OCI-LY3 (cell line): Measurements from ENCODE around the gene PDE6H.

ENCODE experiments used
- H2AFZ ChIP-seq: fragments of 200-600, 300-600 bp; shearing (Covaris generic); 2 replicates; pipeline ENCODE4 v1.6.0; 2014; ENCODE audit warnings: antibody characterized with exemption, low read depth, low read length
- H3K27ac ChIP-seq: fragments of 200-600, 300-600 bp; sonication (generic); 2 replicates; pipeline ENCODE4 v1.5.1; 2014; ENCODE audit warnings: mild to moderate bottlenecking, low read length, moderate library complexity, mixed read lengths
- H3K27me3 ChIP-seq: fragments of 200-600, 300-600 bp; sonication (generic); 2 replicates; pipeline ENCODE4 v1.6.1; 2014; ENCODE audit warnings: low read depth, low read length, mixed read lengths
- H3K36me3 ChIP-seq: fragments of 200-600, 300-600 bp; sonication (generic); replicated peaks from 2 replicates; pipeline ENCODE3; 2014; ENCODE audit warnings: low read depth, low read length, mixed read lengths
- H3K4me1 ChIP-seq: fragments of 300-600, 200-600 bp; sonication (generic); 2 replicates; pipeline ENCODE4 v1.6.1; 2014; ENCODE audit warnings: low read length, mixed read lengths
- H3K4me2 ChIP-seq: fragments of 200-600, 300-600 bp; sonication (generic); 2 replicates; pipeline ENCODE4 v1.6.1; 2014; ENCODE audit warnings: low read length, mixed read lengths
- H3K4me3 ChIP-seq: fragments of 300-600, 200-600 bp; sonication (generic); 2 replicates; pipeline ENCODE4 v1.5.1; 2014; ENCODE audit warnings: antibody characterized with exemption, mild to moderate bottlenecking, low read length, moderate library complexity
- H3K79me2 ChIP-seq: fragments of 300-600, 200-600 bp; shearing (Covaris generic); 2 replicates; pipeline ENCODE4 v1.6.1; 2014; ENCODE audit warnings: mild to moderate bottlenecking, low read length, mixed read lengths
- H3K9ac ChIP-seq: fragments of 300-600, 200-600 bp; shearing (Covaris generic); 2 replicates; pipeline ENCODE4 v1.6.0; 2014; ENCODE audit warnings: mild to moderate bottlenecking, low read length, moderate library complexity
- H3K9me3 ChIP-seq: fragments of 200-600, 300-600 bp; shearing (Covaris generic); 2 replicates; pipeline ENCODE4 v1.6.1; 2014; ENCODE audit warnings: low read length, mixed read lengths; ENCODE audit not compliant: insufficient read depth
- H4K20me1 ChIP-seq: fragments of 200-600, 300-600 bp; sonication (generic); 2 replicates; pipeline ENCODE4 v1.6.1; 2016; ENCODE audit warnings: low read length, mixed read lengths; ENCODE audit not compliant: insufficient read depth
- CTCF ChIP-seq: fragments of 200-600, 300-600 bp; sonication (generic); IDR thresholded peaks from 2 replicates; pipeline ENCODE4 v1.5.1; 2014; ENCODE audit warnings: antibody characterized with exemption, low read length, low read depth
- EZH2phosphoT487 ChIP-seq: fragments of 200-600 bp; shearing (Covaris generic); IDR thresholded peaks from 2 replicates; pipeline ENCODE4 v1.6.1; 2018; ENCODE audit warnings: antibody characterized with exemption, mixed run types, low read depth

PDE6H gene

GRCh38 chr12:14965221-14965620 lies 7.6 kb upstream of the PDE6H start:
- peaks cover 11% of the 10 kb centered on the region for H3K79me2 ChIP-seq
- TF ChIP-seq EZH2phosphoT487 (no peak), CTCF (no peak)

GRCh38 chr12:14968478-14968877 lies 4.4 kb upstream of the PDE6H start:
- Histone ChIP-seq H3K4me1 (peaks cover 9% of the 10 kb centered on the region), H2AFZ (no peak overlapping the region), H3K9ac (no peak overlapping the region), H3K36me3 (no peaks in the 10 kb centered on the region), H3K9me3 (no peaks in the 10 kb centered on the region), H3K4me3 (no peak overlapping the region), H3K79me2 (no peaks in the 10 kb centered on the region), H3K27me3 (no peaks in the 10 kb centered on the region), H4K20me1 (no peaks in the 10 kb centered on the region), H3K4me2 (no peak overlapping the region), H3K27ac (no peak overlapping the region)
- TF ChIP-seq EZH2phosphoT487 = no peak

More at GRCh38 chr12:14965221-14965620, 7.6 kb upstream of the PDE6H start:
- no peak overlapping the region for H3K9ac ChIP-seq
- peaks cover 12% of the 10 kb centered on the region for H3K4me1 ChIP-seq
- no peaks in the 10 kb centered on the region for H3K36me3 ChIP-seq
- H2AFZ ChIP-seq = no peak overlapping the region
- no peaks in the 10 kb centered on the region for H3K9me3 ChIP-seq
- no peak overlapping the region for H3K4me3 ChIP-seq
- no peak overlapping the region for H3K4me2 ChIP-seq
- no peaks in the 10 kb centered on the region for H3K27me3 ChIP-seq
- H3K27ac ChIP-seq = no peak overlapping the region
- no peaks in the 10 kb centered on the region for H4K20me1 ChIP-seq

- Histone ChIP-seq H3K27me3 (no peaks in the 10 kb centered on the region), H3K9ac (no peak overlapping the region), H3K79me2 (no peaks in the 10 kb centered on the region), H3K36me3 (no peaks in the 10 kb centered on the region), H2AFZ (no peak overlapping the region), H4K20me1 (no peaks in the 10 kb centered on the region), H3K4me3 (no peak overlapping the region), H3K4me1 (no peaks in the 10 kb centered on the region), H3K4me2 (no peak overlapping the region), H3K9me3 (no peaks in the 10 kb centered on the region), H3K27ac (no peak overlapping the region)
- TF ChIP-seq EZH2phosphoT487 (no peak), CTCF (no peak)
Measured at GRCh38 chr12:14970473-14970872, 2.4 kb upstream of the PDE6H start.

GRCh38 chr12:14974633-14975032 lies 1.8 kb downstream of the PDE6H start:
- Histone ChIP-seq H3K9ac (no peak overlapping the region), H2AFZ (no peak overlapping the region), H3K9me3 (no peaks in the 10 kb centered on the region), H3K79me2 (no peaks in the 10 kb centered on the region), H3K36me3 (no peaks in the 10 kb centered on the region), H3K4me3 (no peak overlapping the region), H3K4me2 (no peak overlapping the region), H3K27ac (no peak overlapping the region), H4K20me1 (no peaks in the 10 kb centered on the region), H3K27me3 (no peaks in the 10 kb centered on the region), H3K4me1 (peaks cover 6% of the 10 kb centered on the region)
- no peak for TF ChIP-seq EZH2phosphoT487
- TF ChIP-seq CTCF = no peak

GRCh38 chr12:14975457-14975856 lies 2.6 kb downstream of the PDE6H start:
- no peak for TF ChIP-seq CTCF
- TF ChIP-seq EZH2phosphoT487 = no peak
- peaks cover 10% of the 10 kb centered on the region for H3K4me1 ChIP-seq
- H3K27me3 ChIP-seq = no peaks in the 10 kb centered on the region
- no peaks in the 10 kb centered on the region for H4K20me1 ChIP-seq
- no peak overlapping the region for H3K27ac ChIP-seq
- no peaks in the 10 kb centered on the region for H3K36me3 ChIP-seq
- H3K9ac ChIP-seq = no peak overlapping the region
- H3K9me3 ChIP-seq = no peaks in the 10 kb centered on the region
- no peaks in the 10 kb centered on the region for H3K79me2 ChIP-seq
- no peak overlapping the region for H2AFZ ChIP-seq
- H3K4me2 ChIP-seq = no peak overlapping the region
- H3K4me3 ChIP-seq = no peak overlapping the region
